ENCODE data around the gene FAM120A. TPM values are rescaled to one million over a fixed set of nuclear protein-coding genes. Genes with fewer than 3 reads are reported as not detected.

Gene FAM120A
- total and polyA plus RNA-seq, 9 of the 15 experiments (the other 6 are each of a cell fraction or from before 2014, with no cell fraction given), result 8.7 to 71.0 (median 42.2) TPM

DNA sequence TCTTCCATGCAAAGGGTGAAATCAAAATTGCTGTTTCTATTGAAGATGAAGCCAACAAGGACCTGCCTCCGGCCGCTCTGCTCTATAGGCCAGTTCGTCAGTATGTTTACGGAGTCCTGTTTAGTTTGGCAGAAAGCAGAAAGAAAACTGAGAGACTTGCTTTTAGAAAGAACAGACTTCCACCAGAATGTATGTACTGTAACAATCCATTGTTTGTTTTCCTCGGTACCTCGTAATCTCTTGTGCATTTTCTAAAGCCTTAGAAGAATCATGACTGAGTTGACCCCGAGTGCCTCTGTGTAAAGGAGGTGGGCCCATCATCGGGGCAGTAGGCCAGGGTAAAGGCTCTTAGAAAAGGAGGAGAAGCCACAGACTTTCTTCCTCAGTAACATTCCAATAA lies 80.7 kb downstream of the FAM120A start:
- ATAC-seq, result no peak
- Histone ChIP-seq H3K27ac (ENCODE audit: extremely low read depth, low read depth, low read length) (no peak overlapping the region), H4K20me1 (replicated peaks; ENCODE audit: control insufficient read depth, insufficient read depth, low read length) (no peaks in the 10 kb centered on the region), H3K4me2 (ENCODE audit: insufficient read depth, low read length) (no peak overlapping the region), H3K4me1 (replicated peaks in 1 of 2; ENCODE audit: control insufficient read depth in 2 of 2, insufficient read depth in 2 of 2, low read length in 2 of 2) (no peaks in the 10 kb centered on the region), H3K9ac (ENCODE audit: insufficient read depth in 1 of 2, low read depth in 2 of 2, low read length in 2 of 2) (no peak overlapping the region), H3K9me1 (ENCODE audit: control insufficient read depth, insufficient read depth, low read length) (no peaks in the 10 kb centered on the region), H3K27me3 (ENCODE audit: control insufficient read depth in 2 of 2, insufficient read depth in 2 of 2, low read length in 2 of 2) (no peaks in the 10 kb centered on the region), H2AFZ (ENCODE audit: low read depth, low read length) (no peak overlapping the region), H3K36me3 (ENCODE audit: control insufficient read depth, insufficient read depth, low read length) (peaks cover 98% of the 10 kb centered on the region), H3K79me2 (ENCODE audit: control insufficient read depth, insufficient read depth, low read length) (no peaks in the 10 kb centered on the region), H3K9me3 (replicated peaks; ENCODE audit: control insufficient read depth, insufficient read depth, low read depth, low read length) (no peaks in the 10 kb centered on the region), H3K4me3 (no peak overlapping the region)
- DNase-seq (ENCODE audit: extremely low read depth in 1 of 4, low spot score in 3 of 4), result no peak
- in situ Hi-C loops (cut with MboI) (no loop called here), intact Hi-C loops (cut with micrococcal nuclease) (no loop called here)
- ChIA-PET CTCF (ENCODE audit: low intra/inter-chr PET ratio) (no interaction called here), POLR2A (no interaction called here)
- 98% methylated on average over 8 of the region's 8 CpGs for WGBS (ENCODE audit: insufficient coverage, low coverage, missing lambda C conversion rate)
- FAIRE-seq, result no peak
- no TSS peak for BruUV-seq (replicated peaks)
- TF ChIP-seq, protein P1, sequence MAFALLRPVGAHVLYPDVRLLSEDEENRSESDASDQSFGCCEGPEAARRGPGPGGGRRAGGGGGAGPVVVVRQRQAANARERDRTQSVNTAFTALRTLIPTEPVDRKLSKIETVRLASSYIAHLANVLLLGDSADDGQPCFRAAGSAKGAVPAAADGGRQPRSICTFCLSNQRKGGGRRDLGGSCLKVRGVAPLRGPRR (CRISPR knock-in tag; IDR thresholded peaks at IDR 0.05), result no peak
- TF ChIP-seq, protein P2, sequence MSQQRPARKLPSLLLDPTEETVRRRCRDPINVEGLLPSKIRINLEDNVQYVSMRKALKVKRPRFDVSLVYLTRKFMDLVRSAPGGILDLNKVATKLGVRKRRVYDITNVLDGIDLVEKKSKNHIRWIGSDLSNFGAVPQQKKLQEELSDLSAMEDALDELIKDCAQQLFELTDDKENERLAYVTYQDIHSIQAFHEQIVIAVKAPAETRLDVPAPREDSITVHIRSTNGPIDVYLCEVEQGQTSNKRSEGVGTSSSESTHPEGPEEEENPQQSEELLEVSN (IDR thresholded peaks at IDR 0.05; ENCODE audit: borderline replicate concordance in 1 of 2, extremely low read depth in 1 of 2, insufficient read depth in 1 of 2, insufficient read length in 1 of 2, low read depth in 1 of 2, low read length in 1 of 2, poor library complexity in 1 of 2, severe bottlenecking in 1 of 2), result no peak
- TF ChIP-seq, protein P3, sequence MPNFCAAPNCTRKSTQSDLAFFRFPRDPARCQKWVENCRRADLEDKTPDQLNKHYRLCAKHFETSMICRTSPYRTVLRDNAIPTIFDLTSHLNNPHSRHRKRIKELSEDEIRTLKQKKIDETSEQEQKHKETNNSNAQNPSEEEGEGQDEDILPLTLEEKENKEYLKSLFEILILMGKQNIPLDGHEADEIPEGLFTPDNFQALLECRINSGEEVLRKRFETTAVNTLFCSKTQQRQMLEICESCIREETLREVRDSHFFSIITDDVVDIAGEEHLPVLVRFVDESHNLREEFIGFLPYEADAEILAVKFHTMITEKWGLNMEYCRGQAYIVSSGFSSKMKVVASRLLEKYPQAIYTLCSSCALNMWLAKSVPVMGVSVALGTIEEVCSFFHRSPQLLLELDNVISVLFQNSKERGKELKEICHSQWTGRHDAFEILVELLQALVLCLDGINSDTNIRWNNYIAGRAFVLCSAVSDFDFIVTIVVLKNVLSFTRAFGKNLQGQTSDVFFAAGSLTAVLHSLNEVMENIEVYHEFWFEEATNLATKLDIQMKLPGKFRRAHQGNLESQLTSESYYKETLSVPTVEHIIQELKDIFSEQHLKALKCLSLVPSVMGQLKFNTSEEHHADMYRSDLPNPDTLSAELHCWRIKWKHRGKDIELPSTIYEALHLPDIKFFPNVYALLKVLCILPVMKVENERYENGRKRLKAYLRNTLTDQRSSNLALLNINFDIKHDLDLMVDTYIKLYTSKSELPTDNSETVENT (CRISPR knock-in tag; IDR thresholded peaks at IDR 0.05), result no peak
- no peak for TF ChIP-seq ZNF57 (CRISPR knock-in tag; IDR thresholded peaks at IDR 0.05)
- TF ChIP-seq NFATC3 (IDR thresholded peaks at IDR 0.05), result no peak
- no peak for TF ChIP-seq MAFK (IDR thresholded peaks at IDR 0.05; ENCODE audit: low read length)
- TF ChIP-seq STAT5A (IDR thresholded peaks at IDR 0.05; ENCODE audit: borderline replicate concordance, low read length), result no peak
- no peak for TF ChIP-seq ETV1 (tag; conservative IDR thresholded peaks at IDR 0.05; ENCODE audit: low read depth)
- TF ChIP-seq, protein P4, sequence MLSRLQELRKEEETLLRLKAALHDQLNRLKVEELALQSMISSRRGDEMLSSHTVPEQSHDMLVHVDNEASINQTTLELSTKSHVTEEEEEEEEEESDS (CRISPR knock-in tag; IDR thresholded peaks at IDR 0.05), result no peak
- TF ChIP-seq STAT5B (CRISPR knock-in tag; IDR thresholded peaks at IDR 0.05), result no peak
- no peak for TF ChIP-seq RBM15 (IDR thresholded peaks at IDR 0.05; ENCODE audit: insufficient read depth, low read length)
- TF ChIP-seq ETV6 (IDR thresholded peaks at IDR 0.05; ENCODE audit: borderline replicate concordance in 1 of 2, low read depth in 2 of 2, low read length in 1 of 2), result no peak
- no peak for TF ChIP-seq ETV6 (CRISPR knock-in tag; IDR thresholded peaks at IDR 0.05; ENCODE audit: borderline replicate concordance)
- TF ChIP-seq MEIS2 (IDR thresholded peaks at IDR 0.05; ENCODE audit: partially characterized antibody), result no peak
- TF ChIP-seq ARID3B (CRISPR knock-in tag; IDR thresholded peaks at IDR 0.05; ENCODE audit: borderline replicate concordance), result no peak
- TF ChIP-seq SRSF7 (optimal IDR thresholded peaks at IDR 0.05; ENCODE audit: low read depth, low read length), result no peak
- TF ChIP-seq SOX6 (IDR thresholded peaks at IDR 0.05), result no peak
- TF ChIP-seq PHF8 (IDR thresholded peaks at IDR 0.05; ENCODE audit: borderline replicate concordance, low read length), result no peak
- TF ChIP-seq ZKSCAN3 (CRISPR knock-in tag; IDR thresholded peaks at IDR 0.05), result no peak
